OCI-LY7 (cell line): ENCODE data around the gene ATG10. TPM values are rescaled to one million over a fixed set of nuclear protein-coding genes. Genes with fewer than 3 reads are reported as not detected.
"Not testable (repeated sequence)": the region's sequence is repeated elsewhere in the genome, so short reads cannot be mapped to it uniquely, and the experiment has no call there.

Experiments used
- BruUV-seq: library from RNA; stranded (reverse); fragments of 400-500 nt; replicated peaks from 2 replicates; lab custom pipeline; 2021; lab: Mats Ljungman, UMichigan
- CTCF ChIA-PET: fragments of 300-600 bp; sonication (Branson Sonifier 250); formaldehyde crosslinking; loops from one replicate; lab custom pipeline; 2022; ENCODE audit warnings: antibody characterized with exemption; ENCODE audit not compliant: unreplicated experiment; lab: Charles Lee
- POLR2A ChIA-PET: fragments of 300-600 bp; sonication (Branson Sonifier 250); formaldehyde crosslinking; loops from one replicate; lab custom pipeline; 2022; ENCODE audit warnings: antibody characterized with exemption; lab: Charles Lee
- DNase-seq: peaks from one replicate; pipeline ENCODE4 v3.0.0-alpha.2; 2015; ENCODE audit warnings: low spot score
- H2AFZ ChIP-seq: fragments of 200-600 bp; sonication (generic), shearing (Covaris generic); 2 replicates; pipeline ENCODE4 v1.6.1; 2014; ENCODE audit warnings: mild to moderate bottlenecking, antibody characterized with exemption, low read length, moderate library complexity
- H3K27ac ChIP-seq: fragments of 200-600 bp; sonication (generic); 2 replicates; pipeline ENCODE4 v1.5.1; 2014; ENCODE audit warnings: mixed run types, low read depth, mild to moderate bottlenecking, moderate library complexity, low read length, inconsistent platforms; ENCODE audit not compliant: poor library complexity, severe bottlenecking
- H3K36me3 ChIP-seq: fragments of 200-600 bp; sonication (generic); 2 replicates; pipeline ENCODE4 v1.6.1; 2014; ENCODE audit warnings: mild to moderate bottlenecking, antibody characterized with exemption, low read length, moderate library complexity, mixed read lengths; ENCODE audit not compliant: insufficient read depth
- H3K4me1 ChIP-seq: fragments of 200-600 bp; sonication (generic); 2 replicates; pipeline ENCODE4 v1.5.1; 2014; ENCODE audit warnings: mild to moderate bottlenecking, low read length; ENCODE audit not compliant: insufficient read depth, poor library complexity, severe bottlenecking
- H3K4me2 ChIP-seq: fragments of 200-600 bp; sonication (generic); 2 replicates; pipeline ENCODE4 v1.6.1; 2014; ENCODE audit warnings: mild to moderate bottlenecking, low read length
- H3K4me3 ChIP-seq: fragments of 200-600 bp; sonication (generic); 2 replicates; pipeline ENCODE4 v1.5.1; 2014; ENCODE audit warnings: mild to moderate bottlenecking, low read depth, low read length; ENCODE audit not compliant: poor library complexity, severe bottlenecking
- H3K79me2 ChIP-seq: fragments of 200-600 bp; sonication (generic); 2 replicates; pipeline ENCODE4 v1.6.1; 2016; ENCODE audit warnings: low read depth, mild to moderate bottlenecking, low read length, moderate library complexity, mixed read lengths; ENCODE audit not compliant: insufficient read depth
- H3K9me2 ChIP-seq: fragments of 200-600 bp; sonication (generic); 2 replicates; pipeline ENCODE4 v1.6.1; 2016; ENCODE audit warnings: mild to moderate bottlenecking, low read length, mixed read lengths; ENCODE audit not compliant: insufficient read depth
- H3K9me3 ChIP-seq: fragments of 200-600 bp; sonication (generic); 2 replicates; pipeline ENCODE4 v1.6.1; 2014; ENCODE audit warnings: mild to moderate bottlenecking, mixed run types, low read length, mixed read lengths
- H4K20me1 ChIP-seq: fragments of 200-600 bp; sonication (generic); 2 replicates; pipeline ENCODE4 v1.6.1; 2014; ENCODE audit warnings: mild to moderate bottlenecking, antibody characterized with exemption, low read length, moderate library complexity, mixed read lengths; ENCODE audit not compliant: insufficient read depth
- EZH2phosphoT487 ChIP-seq: fragments of 200-600 bp; sonication (generic); IDR thresholded peaks from 2 replicates; pipeline ENCODE4 v1.6.1; 2018; ENCODE audit warnings: low read depth, borderline replicate concordance, mild to moderate bottlenecking, mixed run types, antibody characterized with exemption, low read length, moderate library complexity, mixed read lengths
- intact Hi-C: fragments of 100-400 bp; cut with micrococcal nuclease; formaldehyde crosslinking; loops from one replicate; pipeline ENCODE4 v1.10.0; 2022; ENCODE audit not compliant: unreplicated experiment
- total RNA-seq, 2 experiments: library from RNA; depleted of rRNA in 1 of 2; stranded (reverse); fragments of >200 nt in 1 of 2; shearing (Covaris generic) in 1 of 2; gene quantifications; 2 replicates each; pipeline ENCODE4 v1.2.3, GENCODE V29; 2014 to 2022
- TF ChIP-seq, protein P1 (sequence below): fragments of 200-600 bp; sonication (generic); conservative IDR thresholded peaks from 2 replicates; pipeline ENCODE4 v1.5.1; 2014; ENCODE audit warnings: mild to moderate bottlenecking, antibody characterized with exemption, low read length, moderate library complexity, mixed read lengths

ATG10 gene
- total RNA-seq, 2 experiments from 2014 or later, result 5.4 to 14.8 TPM

DNA sequence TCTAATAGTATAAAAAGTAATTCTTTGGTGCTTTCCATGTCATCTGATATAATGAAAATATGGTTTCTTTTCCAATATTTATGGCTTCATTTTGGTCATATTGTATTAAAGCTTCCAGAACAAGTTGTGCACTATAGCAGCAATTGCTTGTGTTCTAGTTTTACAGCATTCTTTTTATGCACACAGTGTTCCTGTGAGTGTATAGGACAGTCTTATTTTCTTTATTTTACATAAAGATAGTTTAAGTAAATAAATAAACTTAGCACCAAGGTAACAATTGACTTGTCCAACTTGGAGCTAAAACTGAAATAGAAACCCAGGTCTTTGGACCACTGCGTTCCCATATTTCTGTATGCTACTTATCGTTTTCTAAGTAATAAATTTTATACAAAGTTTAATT is 38.9 kb downstream of the ATG10 start:
- no peaks in the 10 kb centered on the region for H3K36me3 ChIP-seq
- no peak for DNase-seq
- CTCF ChIA-PET, result no interaction called here
- no peaks in the 10 kb centered on the region for H3K9me3 ChIP-seq
- intact Hi-C loops, result no loop called here
- no peak overlapping the region for H2AFZ ChIP-seq
- H3K27ac ChIP-seq, result no peak overlapping the region
- no peaks in the 10 kb centered on the region for H4K20me1 ChIP-seq
- no peaks in the 10 kb centered on the region for H3K79me2 ChIP-seq
- no peak overlapping the region for H3K4me3 ChIP-seq
- no peak overlapping the region for H3K4me2 ChIP-seq
- H3K9me2 ChIP-seq, result no peaks in the 10 kb centered on the region
- no TSS peak for BruUV-seq
- POLR2A ChIA-PET, result interaction anchor here (0.6 to 1.2 kb wide), 3 partner anchors 29 to 138 kb away, joined by 3 to 4 read pairs (median 3); no protein-coding TSS in a partner anchor
- H3K4me1 ChIP-seq, result no peaks in the 10 kb centered on the region
- TF ChIP-seq, protein P1, sequence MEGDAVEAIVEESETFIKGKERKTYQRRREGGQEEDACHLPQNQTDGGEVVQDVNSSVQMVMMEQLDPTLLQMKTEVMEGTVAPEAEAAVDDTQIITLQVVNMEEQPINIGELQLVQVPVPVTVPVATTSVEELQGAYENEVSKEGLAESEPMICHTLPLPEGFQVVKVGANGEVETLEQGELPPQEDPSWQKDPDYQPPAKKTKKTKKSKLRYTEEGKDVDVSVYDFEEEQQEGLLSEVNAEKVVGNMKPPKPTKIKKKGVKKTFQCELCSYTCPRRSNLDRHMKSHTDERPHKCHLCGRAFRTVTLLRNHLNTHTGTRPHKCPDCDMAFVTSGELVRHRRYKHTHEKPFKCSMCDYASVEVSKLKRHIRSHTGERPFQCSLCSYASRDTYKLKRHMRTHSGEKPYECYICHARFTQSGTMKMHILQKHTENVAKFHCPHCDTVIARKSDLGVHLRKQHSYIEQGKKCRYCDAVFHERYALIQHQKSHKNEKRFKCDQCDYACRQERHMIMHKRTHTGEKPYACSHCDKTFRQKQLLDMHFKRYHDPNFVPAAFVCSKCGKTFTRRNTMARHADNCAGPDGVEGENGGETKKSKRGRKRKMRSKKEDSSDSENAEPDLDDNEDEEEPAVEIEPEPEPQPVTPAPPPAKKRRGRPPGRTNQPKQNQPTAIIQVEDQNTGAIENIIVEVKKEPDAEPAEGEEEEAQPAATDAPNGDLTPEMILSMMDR, result no peak
- TF ChIP-seq EZH2phosphoT487, result no peak

DNA sequence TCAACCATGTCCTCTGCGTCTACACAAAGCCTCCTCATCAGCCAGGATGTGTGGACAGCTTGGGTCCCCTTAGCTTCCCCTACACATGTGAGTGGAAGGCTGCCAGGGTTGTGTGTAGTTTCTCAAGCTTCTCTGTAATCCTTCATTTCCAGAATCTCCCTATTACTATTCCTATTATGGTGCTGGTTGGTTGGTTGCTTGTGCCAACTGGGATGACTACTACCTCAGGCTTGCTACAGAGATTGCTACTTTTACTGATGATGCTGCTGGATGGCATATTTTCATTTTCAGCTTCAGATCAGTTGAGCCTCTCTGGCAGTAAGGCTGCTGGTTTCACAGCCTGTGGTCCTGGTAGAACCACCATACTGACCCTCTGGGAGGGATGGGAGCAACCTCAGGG is 39.9 kb downstream of the ATG10 start:
- no peak overlapping the region for H3K27ac ChIP-seq
- no peaks in the 10 kb centered on the region for H3K36me3 ChIP-seq
- BruUV-seq, result no TSS peak
- no peaks in the 10 kb centered on the region for H3K9me2 ChIP-seq
- DNase-seq, result no peak
- H3K4me1 ChIP-seq, result no peaks in the 10 kb centered on the region
- POLR2A ChIA-PET, result interaction anchor here (0.8 kb wide), 1 partner anchor 64 kb away, joined by 4 read pairs; no protein-coding TSS in a partner anchor
- no peak overlapping the region for H2AFZ ChIP-seq
- no peak overlapping the region for H3K4me3 ChIP-seq
- intact Hi-C loops, result no loop called here
- TF ChIP-seq EZH2phosphoT487, result no peak
- TF ChIP-seq, protein P1, result no peak
- CTCF ChIA-PET, result no interaction called here
- 0 out of 2 replicates have a peak, but pooled peaks cover 5% of the 10 kb centered on the region for H3K9me3 ChIP-seq
- H3K79me2 ChIP-seq, result no peaks in the 10 kb centered on the region
- no peaks in the 10 kb centered on the region for H4K20me1 ChIP-seq
- no peak overlapping the region for H3K4me2 ChIP-seq

DNA sequence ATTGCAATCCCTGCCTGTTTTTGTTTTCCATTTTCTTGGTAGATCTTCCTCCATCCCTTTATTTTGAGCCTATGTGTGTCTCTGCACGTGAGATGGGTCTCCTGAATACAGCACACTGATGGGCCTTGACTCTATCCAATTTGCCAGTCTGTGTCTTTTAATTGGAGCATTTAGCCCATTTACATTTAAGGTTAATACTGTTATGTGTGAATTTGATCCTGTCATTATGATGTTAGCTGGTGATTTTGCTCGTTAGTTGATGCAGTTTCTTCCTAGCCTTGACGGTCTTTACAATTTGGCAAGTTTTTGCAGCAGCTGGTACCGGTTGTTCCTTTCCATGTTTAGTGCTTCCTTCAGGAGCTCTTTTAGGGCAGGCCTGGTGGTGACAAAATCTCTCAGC is 42.8 kb downstream of the ATG10 start:
- BruUV-seq, intact Hi-C loops, H3K9me2 ChIP-seq, H2AFZ ChIP-seq, H3K4me2 ChIP-seq, H4K20me1 ChIP-seq, H3K79me2 ChIP-seq, H3K9me3 ChIP-seq, DNase-seq, H3K27ac ChIP-seq, H3K4me3 ChIP-seq, H3K4me1 ChIP-seq, CTCF ChIA-PET, H3K36me3 ChIP-seq, POLR2A ChIA-PET: not testable (repeated sequence)
